Measurements from ENCODE around the gene SETBP1. TPM values are rescaled to one million over a fixed set of nuclear protein-coding genes. Genes with fewer than 3 reads are reported as not detected.

The SETBP1 gene
- total RNA-seq, 1 donor from 2014 or later: 30.1 TPM

- DNase-seq: no peak
Measured at GRCh38 chr18:44968336-44968735, 287.6 kb downstream of the SETBP1 start.

GRCh38 chr18:44969214-44969795 is 288.6 kb downstream of the SETBP1 start:
- DNase-seq: no peak

GRCh38 chr18:44973282-44973681 is 292.6 kb downstream of the SETBP1 start:
- DNase-seq: no peak

DNA sequence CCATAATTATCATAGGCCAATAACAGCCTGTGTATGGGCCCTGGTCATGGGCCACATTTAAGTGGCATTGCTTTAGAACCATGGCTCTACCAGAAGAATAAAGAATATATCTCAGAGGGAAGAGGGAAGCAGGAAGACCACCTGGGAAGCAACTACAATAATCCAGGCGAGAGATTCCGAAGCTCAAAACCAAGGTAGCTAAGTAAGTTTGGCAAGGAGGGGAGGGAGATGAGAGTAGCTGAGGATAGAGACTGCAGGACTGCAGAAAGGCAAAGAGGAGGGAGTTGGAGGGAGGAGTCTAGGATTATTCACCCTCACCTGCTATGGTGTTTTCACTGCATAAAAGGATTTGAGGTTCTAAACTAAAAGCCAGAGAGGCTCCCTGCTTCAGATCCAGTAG is 293.5 kb downstream of the SETBP1 start:
- no peak for DNase-seq

GRCh38 chr18:44977856-44978255 is 297.2 kb downstream of the SETBP1 start:
- no peak for DNase-seq

DNA sequence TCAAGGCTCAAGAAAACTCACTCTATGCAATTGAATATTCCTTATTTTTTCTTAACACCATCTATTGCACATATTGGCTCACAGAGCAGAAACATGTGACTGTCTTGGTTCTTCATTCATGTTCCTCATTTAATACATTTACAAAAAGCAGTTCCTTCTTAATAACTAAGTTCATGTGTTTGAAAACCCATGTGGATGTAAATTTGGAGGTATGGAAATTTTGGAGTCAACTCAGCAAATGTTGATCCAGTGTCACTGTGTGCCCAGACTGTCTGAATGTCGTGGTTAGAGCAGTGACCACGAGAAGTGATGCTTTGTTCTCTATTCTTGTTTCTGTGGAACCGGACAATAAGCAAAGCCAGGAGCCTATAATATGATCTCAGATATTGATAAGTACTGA is 299.1 kb downstream of the SETBP1 start:
- no peak for DNase-seq

DNA sequence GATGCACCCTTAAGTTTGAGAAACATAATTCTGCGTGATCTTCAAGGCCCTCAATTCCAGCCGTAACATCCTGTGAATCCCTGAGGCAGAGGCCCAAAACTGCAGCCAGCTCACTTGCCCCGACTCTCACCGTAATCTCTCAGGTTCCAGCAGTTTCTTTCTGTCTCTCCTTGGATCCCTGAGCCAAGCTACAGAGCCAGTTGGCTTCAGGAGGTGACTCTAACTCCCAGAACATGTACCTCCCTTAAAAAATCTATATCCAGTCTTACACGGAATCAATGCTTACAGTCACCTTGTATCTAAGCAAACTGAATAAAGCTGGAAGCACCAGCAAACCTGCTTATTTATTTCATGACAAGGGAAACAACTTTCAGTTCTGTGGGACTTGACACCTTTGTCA is 300.4 kb downstream of the SETBP1 start:
- DNase-seq: no peak

DNA sequence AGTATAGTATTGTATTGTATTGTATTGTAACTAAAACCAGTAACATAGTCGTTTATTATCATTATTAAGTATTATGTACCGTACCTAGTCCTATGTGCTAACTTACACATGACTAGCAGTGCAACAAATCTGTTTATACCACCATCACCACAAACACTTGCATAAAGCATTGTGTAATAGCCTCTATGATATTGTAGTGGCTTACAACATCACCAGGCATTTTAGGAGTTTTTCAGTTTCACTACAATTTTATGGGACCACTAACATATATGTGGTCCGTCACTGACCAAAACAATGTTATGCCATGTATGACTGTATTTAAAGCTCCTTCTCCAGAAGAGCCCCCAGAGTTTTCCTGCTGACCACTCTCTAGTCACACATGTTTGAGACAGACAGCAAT is 306.2 kb downstream of the SETBP1 start:
- no peak for DNase-seq

- no peak for DNase-seq
Measured at GRCh38 chr18:44987371-44987770, 306.7 kb downstream of the SETBP1 start.

GRCh38 chr18:44988821-44989587 is 308.3 kb downstream of the SETBP1 start:
- no peak for DNase-seq

GRCh38 chr18:44996261-44996660 is 315.6 kb downstream of the SETBP1 start:
- DNase-seq: no peak

- DNase-seq: no peak
Measured at GRCh38 chr18:44997174-44997573, 316.5 kb downstream of the SETBP1 start.

DNA sequence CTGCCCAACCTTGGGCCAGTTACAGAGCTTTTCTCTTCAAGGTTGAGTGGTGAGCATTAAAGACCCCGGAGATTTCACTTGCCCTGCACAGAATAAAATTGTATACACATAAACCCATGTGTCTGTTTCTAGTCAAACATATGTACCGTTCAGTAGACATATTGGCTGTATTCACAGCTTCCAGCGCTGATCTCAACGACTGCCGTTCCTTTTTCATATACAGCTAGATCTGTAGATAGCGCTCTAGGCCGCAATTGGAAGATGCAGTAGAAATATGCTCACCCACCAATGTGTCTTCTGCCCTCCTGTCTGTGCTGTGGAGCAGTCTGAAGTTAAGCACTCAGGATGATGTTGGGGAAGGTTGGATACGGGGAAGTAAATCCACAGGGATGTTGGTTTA is 317.7 kb downstream of the SETBP1 start:
- no peak for DNase-seq

- no peak for DNase-seq
Measured at GRCh38 chr18:45004546-45005080, 323.9 kb downstream of the SETBP1 start.

GRCh38 chr18:45006934-45007333 is 326.2 kb downstream of the SETBP1 start:
- DNase-seq: no peak

DNA sequence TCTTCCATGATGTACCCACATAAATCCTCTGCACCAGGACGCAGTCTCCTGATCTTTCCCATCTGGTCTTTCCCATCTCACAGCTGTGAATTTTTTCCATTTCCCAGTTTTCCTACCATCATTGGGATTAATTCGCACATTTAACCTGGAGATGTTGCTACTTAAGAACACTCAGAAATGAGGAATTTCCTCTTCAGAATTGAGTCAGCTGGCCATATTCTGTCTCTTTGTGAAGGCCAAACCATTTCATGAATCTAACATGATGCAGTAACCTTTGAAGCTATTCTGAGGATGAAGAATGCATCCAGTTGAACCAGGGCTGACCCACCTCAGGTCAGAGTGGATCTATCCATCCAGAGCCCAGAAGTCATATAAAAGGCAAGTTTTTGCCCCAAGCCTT is 326.8 kb downstream of the SETBP1 start:
- no peak for DNase-seq

DNA sequence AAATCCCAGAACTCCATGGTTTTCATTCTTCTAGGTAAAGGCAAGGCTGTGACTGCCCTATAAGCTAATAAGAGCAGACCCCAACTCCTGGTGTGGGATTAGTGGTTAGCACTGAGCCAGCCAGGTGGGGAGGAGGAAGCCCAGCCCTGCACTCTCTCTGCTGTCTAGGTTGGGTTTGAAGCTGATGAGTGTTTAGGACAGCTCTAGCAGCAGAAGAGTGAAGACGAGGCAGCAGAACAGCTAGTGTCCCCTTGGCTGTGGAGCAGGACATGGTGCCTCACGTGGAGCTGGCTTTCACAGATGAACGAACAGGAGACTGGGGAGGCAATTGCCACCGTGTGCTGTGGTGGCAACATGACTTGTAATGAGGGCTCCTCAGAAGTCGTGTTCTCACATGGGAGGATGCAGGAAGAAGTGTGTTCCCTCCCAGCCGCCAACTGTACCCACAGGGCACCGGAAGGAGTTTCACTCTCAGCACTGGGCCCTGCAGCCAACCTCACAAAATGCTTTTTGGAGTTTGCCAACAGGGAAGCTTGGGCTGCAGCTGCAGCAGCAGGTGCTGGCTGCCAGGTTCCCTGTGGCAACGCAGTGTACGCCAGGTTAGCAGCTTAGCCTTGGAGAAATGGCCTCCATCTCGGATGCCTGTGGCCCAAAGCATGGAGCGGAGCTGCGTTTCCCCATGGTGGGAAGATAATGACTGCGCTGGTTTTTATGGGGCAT is 328.2 kb downstream of the SETBP1 start:
- DNase-seq: no peak

DNA sequence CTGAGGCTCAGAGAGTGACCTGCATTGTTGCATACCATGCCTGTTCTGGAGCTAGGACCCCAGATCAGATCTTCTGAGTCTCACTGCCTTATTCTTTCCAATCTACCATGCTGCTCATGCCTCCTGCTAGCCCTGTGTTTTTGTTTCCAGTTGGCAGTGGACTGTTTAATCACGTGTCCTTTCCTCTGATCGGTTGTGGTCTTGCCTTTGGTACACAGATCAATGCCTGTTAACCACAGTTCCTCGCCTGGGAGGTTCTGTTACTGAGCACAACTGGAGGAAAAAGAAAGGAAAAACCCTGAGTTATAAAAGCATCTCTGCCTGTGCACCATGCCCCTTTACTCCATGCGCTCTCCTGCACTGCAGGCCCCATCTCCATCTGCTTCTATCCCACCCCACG is 329.1 kb downstream of the SETBP1 start:
- no peak for DNase-seq

GRCh38 chr18:45012286-45012685 is 331.6 kb downstream of the SETBP1 start:
- DNase-seq: no peak

- peak; percentile 60 for DNase-seq
Measured at GRCh38 chr18:45014047-45014501, 333.4 kb downstream of the SETBP1 start.

- no peak for DNase-seq
Measured at GRCh38 chr18:45015788-45016128, 335.1 kb downstream of the SETBP1 start.

DNA sequence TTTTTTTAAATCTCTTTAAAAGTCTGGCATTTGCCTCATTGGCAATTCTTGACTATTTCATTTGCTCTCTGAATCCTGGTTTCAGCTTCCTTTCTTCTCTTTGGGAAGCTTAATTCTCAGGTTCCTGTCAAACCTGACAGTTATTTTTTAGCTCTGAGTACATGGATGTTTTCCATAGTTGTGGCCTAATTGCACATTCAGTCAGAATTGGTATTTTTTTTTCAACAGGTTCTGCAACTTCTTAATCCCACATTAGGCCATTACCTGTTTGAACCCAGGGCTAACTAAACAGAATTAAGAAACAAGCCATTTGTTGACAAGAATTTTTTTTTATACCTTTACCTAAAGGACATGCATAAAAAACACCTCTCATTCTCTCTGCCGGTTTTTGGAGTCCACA is 338.8 kb downstream of the SETBP1 start:
- peak; percentile 35 for DNase-seq

DNA sequence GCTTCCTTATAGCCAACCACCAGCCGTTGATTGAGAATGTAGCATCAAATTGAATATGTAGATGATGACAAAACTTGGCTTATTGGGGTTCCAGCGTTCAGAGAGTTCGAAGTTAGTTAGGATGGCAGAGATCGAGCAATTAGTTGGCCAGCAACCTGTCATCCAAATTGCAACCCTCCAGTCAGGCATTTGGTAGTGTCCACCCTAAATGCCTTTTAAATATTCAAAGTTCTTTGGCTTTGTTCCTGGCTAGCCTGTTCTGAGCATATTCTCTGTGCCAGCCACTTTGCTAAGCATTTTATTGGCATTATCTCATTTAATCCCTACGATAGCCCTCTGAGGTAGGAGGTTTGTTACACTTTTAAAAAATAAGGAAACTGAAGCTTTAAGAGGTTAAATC is 342.8 kb downstream of the SETBP1 start:
- DNase-seq: no peak
